ENCODE data around the gene SNRNP40. TPM values are rescaled to one million over a fixed set of nuclear protein-coding genes. Genes with fewer than 3 reads are reported as not detected.

SNRNP40 gene
- total RNA-seq, 1 experiment from 2014 or later = 81.0 TPM

- CTCF ChIA-PET = no interaction called here
- intact Hi-C loops (cut with micrococcal nuclease; ENCODE audit: unreplicated experiment) = no loop called here
- H3K4me1 Mint-ChIP-seq (ENCODE audit: low read depth, unreplicated experiment) = no peaks in the 10 kb centered on the region
- peaks cover 29% of the 10 kb centered on the region for H3K36me3 Mint-ChIP-seq (ENCODE audit: insufficient read depth, unreplicated experiment)
- H3K4me3 Mint-ChIP-seq (ENCODE audit: low read depth, unreplicated experiment) = no peak overlapping the region
- DNase-seq = no peak
- no peak for TF ChIP-seq CTCF (IDR thresholded peaks at IDR 0.05; ENCODE audit: unreplicated experiment)
- no peak overlapping the region for H3K27ac Mint-ChIP-seq (ENCODE audit: unreplicated experiment)
- no peaks in the 10 kb centered on the region for H3K27me3 Mint-ChIP-seq (ENCODE audit: unreplicated experiment)
- no TSS peak for BruUV-seq (replicated peaks)
- no peaks in the 10 kb centered on the region for H3K9me3 Mint-ChIP-seq (ENCODE audit: low read depth, unreplicated experiment)
Measured at GRCh38 chr1:31273619-31274018, 23.0 kb downstream of the SNRNP40 start.

- no peak for TF ChIP-seq CTCF (IDR thresholded peaks at IDR 0.05; ENCODE audit: unreplicated experiment)
- Mint-ChIP-seq H3K27me3 (ENCODE audit: unreplicated experiment) (no peaks in the 10 kb centered on the region), H3K36me3 (ENCODE audit: insufficient read depth, unreplicated experiment) (peaks cover 25% of the 10 kb centered on the region), H3K4me3 (ENCODE audit: low read depth, unreplicated experiment) (no peak overlapping the region), H3K9me3 (ENCODE audit: low read depth, unreplicated experiment) (no peaks in the 10 kb centered on the region), H3K27ac (ENCODE audit: unreplicated experiment) (no peak overlapping the region), H3K4me1 (ENCODE audit: low read depth, unreplicated experiment) (no peaks in the 10 kb centered on the region)
- intact Hi-C loops (cut with micrococcal nuclease; ENCODE audit: unreplicated experiment) = no loop called here
- no TSS peak for BruUV-seq (replicated peaks)
- no peak for DNase-seq
- CTCF ChIA-PET = interaction anchor here (0.6 to 0.7 kb wide), 2 partner anchors 8 to 1408 kb away, joined by 3 to 6 read pairs; no protein-coding TSS in a partner anchor
Measured at GRCh38 chr1:31272369-31272768, 24.2 kb downstream of the SNRNP40 start.

- Mint-ChIP-seq H3K27ac (ENCODE audit: unreplicated experiment) (no peak overlapping the region), H3K36me3 (ENCODE audit: insufficient read depth, unreplicated experiment) (peaks cover 26% of the 10 kb centered on the region), H3K4me1 (ENCODE audit: low read depth, unreplicated experiment) (no peaks in the 10 kb centered on the region), H3K27me3 (ENCODE audit: unreplicated experiment) (no peaks in the 10 kb centered on the region), H3K4me3 (ENCODE audit: low read depth, unreplicated experiment) (no peak overlapping the region), H3K9me3 (ENCODE audit: low read depth, unreplicated experiment) (no peaks in the 10 kb centered on the region)
- CTCF ChIA-PET = no interaction called here
- TF ChIP-seq CTCF (IDR thresholded peaks at IDR 0.05; ENCODE audit: unreplicated experiment) = no peak
- intact Hi-C loops (cut with micrococcal nuclease; ENCODE audit: unreplicated experiment) = no loop called here
- no TSS peak for BruUV-seq (replicated peaks)
- no peak for DNase-seq
Measured at GRCh38 chr1:31266547-31266946, 30.0 kb downstream of the SNRNP40 start.

GRCh38 chr1:31264790-31265386 is 31.7 kb downstream of the SNRNP40 start:
- no peak for TF ChIP-seq CTCF (IDR thresholded peaks at IDR 0.05; ENCODE audit: unreplicated experiment)
- DNase-seq = no peak
- BruUV-seq (replicated peaks) = no TSS peak
- Mint-ChIP-seq H3K36me3 (ENCODE audit: insufficient read depth, unreplicated experiment) (peaks cover 25% of the 10 kb centered on the region), H3K27ac (ENCODE audit: unreplicated experiment) (no peak overlapping the region), H3K27me3 (ENCODE audit: unreplicated experiment) (no peaks in the 10 kb centered on the region), H3K4me3 (ENCODE audit: low read depth, unreplicated experiment) (no peak overlapping the region), H3K4me1 (ENCODE audit: low read depth, unreplicated experiment) (no peaks in the 10 kb centered on the region), H3K9me3 (ENCODE audit: low read depth, unreplicated experiment) (no peaks in the 10 kb centered on the region)
- intact Hi-C loops (cut with micrococcal nuclease; ENCODE audit: unreplicated experiment) = no loop called here
- CTCF ChIA-PET = no interaction called here

Measured in Calu3 (cell line).